ENCODE results near the gene RHOT1. TPM values are rescaled to one million over a fixed set of nuclear protein-coding genes. Genes with fewer than 3 reads are reported as not detected.
"Not testable (repeated sequence)": the region's sequence is repeated elsewhere in the genome, so short reads cannot be mapped to it uniquely, and the experiment has no call there.

The RHOT1 gene
- total RNA-seq, 1 donor from 2014 or later = 56.9 TPM

DNA sequence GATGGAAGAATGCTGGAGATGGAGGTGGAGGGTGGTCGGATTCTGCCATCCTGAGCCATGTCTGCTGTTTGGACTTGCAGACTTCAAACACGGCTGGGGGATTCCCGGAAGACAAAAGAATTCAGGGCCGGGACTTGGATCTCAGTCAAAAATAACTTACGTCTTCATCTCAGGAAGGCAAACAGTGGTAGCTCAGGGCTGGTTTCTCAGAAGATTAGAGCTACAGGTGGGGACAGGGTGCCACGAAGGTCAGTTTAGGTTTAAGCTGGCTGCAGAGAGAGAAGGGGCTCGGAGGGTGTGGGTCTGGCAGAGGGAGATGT is 119.1 kb downstream of the RHOT1 start:
- no peak overlapping the region for H3K4me3 ChIP-seq
- TF ChIP-seq, protein P1, sequence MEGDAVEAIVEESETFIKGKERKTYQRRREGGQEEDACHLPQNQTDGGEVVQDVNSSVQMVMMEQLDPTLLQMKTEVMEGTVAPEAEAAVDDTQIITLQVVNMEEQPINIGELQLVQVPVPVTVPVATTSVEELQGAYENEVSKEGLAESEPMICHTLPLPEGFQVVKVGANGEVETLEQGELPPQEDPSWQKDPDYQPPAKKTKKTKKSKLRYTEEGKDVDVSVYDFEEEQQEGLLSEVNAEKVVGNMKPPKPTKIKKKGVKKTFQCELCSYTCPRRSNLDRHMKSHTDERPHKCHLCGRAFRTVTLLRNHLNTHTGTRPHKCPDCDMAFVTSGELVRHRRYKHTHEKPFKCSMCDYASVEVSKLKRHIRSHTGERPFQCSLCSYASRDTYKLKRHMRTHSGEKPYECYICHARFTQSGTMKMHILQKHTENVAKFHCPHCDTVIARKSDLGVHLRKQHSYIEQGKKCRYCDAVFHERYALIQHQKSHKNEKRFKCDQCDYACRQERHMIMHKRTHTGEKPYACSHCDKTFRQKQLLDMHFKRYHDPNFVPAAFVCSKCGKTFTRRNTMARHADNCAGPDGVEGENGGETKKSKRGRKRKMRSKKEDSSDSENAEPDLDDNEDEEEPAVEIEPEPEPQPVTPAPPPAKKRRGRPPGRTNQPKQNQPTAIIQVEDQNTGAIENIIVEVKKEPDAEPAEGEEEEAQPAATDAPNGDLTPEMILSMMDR (IDR thresholded peaks at IDR 0.05; ENCODE audit: borderline replicate concordance) = no peak
- H3K27ac ChIP-seq (replicated peaks) = no peak overlapping the region
- intact Hi-C loops (cut with micrococcal nuclease) = no loop called here
- no peaks in the 10 kb centered on the region for H3K9me3 ChIP-seq (replicated peaks)
- DNase-seq = no peak
- H3K4me1 ChIP-seq = peaks cover 11% of the 10 kb centered on the region
- no peaks in the 10 kb centered on the region for H3K36me3 ChIP-seq
- peaks cover 72% of the 10 kb centered on the region for H3K27me3 ChIP-seq (ENCODE audit: low read depth)

DNA sequence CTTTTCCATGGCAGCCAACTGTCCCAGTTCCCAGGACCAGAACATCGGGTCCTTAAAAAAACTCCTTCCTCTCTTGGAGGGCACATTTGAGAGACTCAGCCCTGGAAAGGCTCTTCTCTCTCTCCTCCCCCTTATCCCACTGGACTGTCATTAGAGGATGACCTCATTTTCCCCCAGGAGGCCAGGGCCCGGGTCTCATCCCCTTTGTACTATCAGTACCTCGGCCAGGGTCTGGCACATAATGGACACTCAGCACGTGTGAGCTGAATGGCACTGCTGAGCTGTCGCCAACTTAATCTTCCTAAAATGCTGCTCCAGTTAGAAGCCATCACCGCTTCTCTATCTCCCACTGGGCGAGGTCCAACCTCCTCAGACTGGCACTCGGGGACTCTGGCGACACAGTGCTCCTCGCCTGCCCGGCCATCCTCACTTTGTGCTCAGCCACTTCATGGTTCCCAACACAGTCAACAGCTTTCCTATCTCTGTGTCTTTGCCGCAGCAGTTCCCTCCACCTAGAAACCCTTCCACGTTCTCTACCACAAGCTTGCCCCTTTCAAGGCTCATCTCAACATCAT is 119.7 kb downstream of the RHOT1 start:
- no peak for DNase-seq
- peaks cover 18% of the 10 kb centered on the region for H3K4me1 ChIP-seq
- no peaks in the 10 kb centered on the region for H3K9me3 ChIP-seq (replicated peaks)
- TF ChIP-seq, protein P1 (IDR thresholded peaks at IDR 0.05; ENCODE audit: borderline replicate concordance) = no peak
- H3K27ac ChIP-seq (replicated peaks) = no peak overlapping the region
- intact Hi-C loops (cut with micrococcal nuclease) = no loop called here
- no peak overlapping the region for H3K4me3 ChIP-seq
- peaks cover 78% of the 10 kb centered on the region for H3K27me3 ChIP-seq (ENCODE audit: low read depth)
- H3K36me3 ChIP-seq = no peaks in the 10 kb centered on the region

GRCh38 chr17:32263515-32263914 is 121.2 kb downstream of the RHOT1 start:
- intact Hi-C loops (cut with micrococcal nuclease); DNase-seq; H3K4me3 ChIP-seq; H3K27ac ChIP-seq (replicated peaks); H3K9me3 ChIP-seq (replicated peaks); H3K36me3 ChIP-seq: not testable (repeated sequence)
- peaks cover 86% of the 10 kb centered on the region for H3K27me3 ChIP-seq (ENCODE audit: low read depth)
- H3K4me1 ChIP-seq = peaks cover 26% of the 10 kb centered on the region

- Histone ChIP-seq H3K4me1 (peaks cover 29% of the 10 kb centered on the region), H3K9me3 (replicated peaks) (no peaks in the 10 kb centered on the region), H3K4me3 (no peak overlapping the region), H3K36me3 (no peaks in the 10 kb centered on the region), H3K27ac (replicated peaks) (no peak overlapping the region), H3K27me3 (ENCODE audit: low read depth) (peaks cover 87% of the 10 kb centered on the region)
- intact Hi-C loops (cut with micrococcal nuclease) = no loop called here
- TF ChIP-seq, protein P1 (IDR thresholded peaks at IDR 0.05; ENCODE audit: borderline replicate concordance) = no peak
- no peak for DNase-seq
These were observed 122.0 kb downstream of the RHOT1 start for GRCh38 chr17:32264140-32264799.

- TF ChIP-seq, protein P1 (IDR thresholded peaks at IDR 0.05; ENCODE audit: borderline replicate concordance) = no peak
- Histone ChIP-seq H3K9me3 (replicated peaks) (no peaks in the 10 kb centered on the region), H3K4me3 (peak overlapping the region; percentile 80), H3K27ac (replicated peaks) (peak overlapping the region; percentile 36), H3K36me3 (no peaks in the 10 kb centered on the region), H3K27me3 (ENCODE audit: low read depth) (peaks cover 82% of the 10 kb centered on the region), H3K4me1 (peaks cover 30% of the 10 kb centered on the region)
- intact Hi-C loops (cut with micrococcal nuclease) = no loop called here
- no peak for DNase-seq
These were observed 122.5 kb downstream of the RHOT1 start for GRCh38 chr17:32264823-32265191.

DNA sequence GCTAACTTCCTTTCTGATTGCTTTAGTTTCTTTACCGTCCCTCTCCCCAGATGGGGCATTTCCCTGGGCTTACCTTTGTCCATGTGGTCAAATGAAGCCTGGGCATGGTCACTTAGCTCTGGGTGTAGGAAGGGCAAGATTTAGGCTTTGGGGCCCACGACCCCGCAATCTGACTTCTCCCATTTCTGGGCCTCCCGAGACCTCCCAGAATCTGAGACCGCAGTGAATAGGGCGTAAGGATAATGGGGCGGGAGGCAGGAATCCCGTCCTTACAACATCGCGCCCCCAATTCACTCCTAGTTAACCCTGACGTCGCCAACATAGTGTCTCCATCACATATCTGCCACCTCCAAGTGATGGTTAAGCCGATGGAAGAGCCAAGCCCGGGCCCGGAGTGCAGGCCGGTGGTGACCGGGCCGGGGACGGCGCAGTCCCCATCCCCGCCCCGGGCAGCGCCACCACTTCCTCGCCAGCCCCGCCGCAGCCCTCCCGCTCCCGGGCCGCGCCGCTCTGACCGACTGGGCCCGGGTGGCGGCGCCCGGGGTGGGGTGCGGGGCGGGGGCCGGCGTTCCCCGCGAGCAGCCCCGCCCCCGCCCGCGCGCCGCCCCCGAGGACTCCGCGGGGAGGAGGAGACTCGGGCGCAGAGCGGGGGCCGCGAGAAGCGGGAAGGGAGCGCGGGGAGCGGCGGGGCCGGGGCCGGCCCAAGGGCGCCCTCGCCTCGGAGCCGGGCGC is 123.1 kb downstream of the RHOT1 start, which contains the start of gene RHBDL3:
Gene RHBDL3, plus strand, starts transcription at position 641 of the 732 bp plus-strand sequence. CDS start 358 bp downstream, outside the sequence.
- peak within 1 kb of the TSS; percentile 36 for H3K27ac ChIP-seq (replicated peaks)
- intact Hi-C loops (cut with micrococcal nuclease) = no loop called here
- H3K27me3 ChIP-seq (ENCODE audit: low read depth) = peaks cover 84% of the 10 kb centered on the region
- peak; percentile 43 for DNase-seq
- no peaks in the 10 kb centered on the region for H3K9me3 ChIP-seq (replicated peaks)
- peak within 1 kb of the TSS; percentile 80 for H3K4me3 ChIP-seq
- H3K4me1 ChIP-seq = peaks cover 30% of the 10 kb centered on the region
- no peaks in the 10 kb centered on the region for H3K36me3 ChIP-seq
- TF ChIP-seq, protein P1 (IDR thresholded peaks at IDR 0.05; ENCODE audit: borderline replicate concordance) = no peak

All from left ventricle myocardium inferior (tissue), 1 donor.